Activated CD4-positive, CD25-positive, alpha-beta regulatory T cell treated with anti-CD3 and anti-CD28 coated beads, Interleukin-2, amount 50 U/mL, for 24 hours (primary cell): ENCODE measurements around the gene DECR2.
"Not testable (repeated sequence)": the region's sequence is repeated elsewhere in the genome, so short reads cannot be mapped to it uniquely, and the experiment has no call there.

Source experiments
- ATAC-seq, 2 donors: fragments of 150-1000 bp; cut with Tn5 transposase; one replicate each; pipeline ENCODE4 v1.10.0; 2021; ENCODE audit warnings: mild to moderate bottlenecking in 1 of 2, moderate library complexity in 1 of 2

Gene DECR2

DNA sequence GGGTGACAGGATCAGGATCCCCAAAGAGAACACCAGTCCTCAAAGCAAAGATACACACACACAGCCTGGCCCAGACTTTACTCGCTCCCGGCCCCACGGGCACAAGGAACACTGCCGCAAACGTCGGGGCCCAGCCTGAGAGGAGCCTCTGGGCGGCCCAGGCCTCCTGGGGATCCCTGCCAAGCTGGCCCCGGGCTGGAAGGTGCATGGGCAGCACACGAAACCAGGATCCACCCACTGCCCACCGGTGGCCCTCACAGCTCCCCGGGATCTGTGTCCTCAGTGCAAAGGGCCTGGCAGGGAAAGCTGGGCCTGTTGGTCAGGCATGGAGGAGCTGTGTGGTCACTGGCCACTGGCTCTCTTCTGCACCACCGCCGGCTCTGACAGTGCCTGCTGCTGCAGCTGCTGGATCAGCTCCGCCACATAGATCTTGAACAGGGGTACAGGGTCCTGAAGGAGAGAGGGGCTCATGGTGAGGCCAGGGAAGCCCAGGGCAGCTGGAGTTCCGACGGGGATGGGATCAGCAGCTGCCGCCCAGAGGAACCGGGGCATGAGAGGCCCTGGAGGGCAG is 34.3 kb upstream of the DECR2 start:
- no peak for ATAC-seq

DNA sequence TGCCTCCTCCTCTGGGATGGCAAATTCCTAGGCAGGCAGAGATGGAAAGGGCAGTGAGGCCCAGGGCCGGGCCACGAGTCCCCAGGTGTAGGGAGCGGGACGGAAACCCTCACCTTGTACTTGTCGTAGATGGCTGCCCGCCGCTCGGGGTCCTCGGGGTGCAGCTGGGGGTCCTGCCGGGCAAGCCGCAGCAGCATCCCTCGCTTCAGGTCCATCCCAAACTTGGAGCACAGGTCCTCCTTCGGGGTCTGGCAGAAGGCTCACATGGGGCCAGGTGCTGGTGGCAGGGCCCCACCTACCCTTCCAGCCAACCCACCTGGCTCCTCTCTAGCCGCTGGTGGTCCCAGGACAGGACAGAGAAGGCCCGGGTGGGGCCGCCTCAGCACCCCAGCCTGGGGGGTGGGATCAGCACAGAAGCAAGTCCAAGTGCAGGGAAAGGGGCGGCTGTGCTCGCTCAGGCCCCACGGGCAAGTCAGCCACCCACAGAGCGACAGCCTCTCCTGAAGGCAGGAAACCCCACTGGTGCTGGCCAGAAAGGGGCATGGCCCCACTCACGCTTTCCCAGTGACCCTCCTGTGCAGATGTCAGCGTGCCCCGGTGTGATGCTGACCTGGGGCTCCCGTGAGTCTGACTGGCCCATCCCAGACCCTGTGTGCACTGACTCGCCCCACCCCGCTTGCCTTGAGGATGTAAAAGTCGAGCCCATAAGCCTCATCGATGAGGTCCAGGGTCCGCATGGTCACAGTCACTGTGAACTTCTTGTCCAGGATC is 33.1 kb upstream of the DECR2 start:
- no peak for ATAC-seq

DNA sequence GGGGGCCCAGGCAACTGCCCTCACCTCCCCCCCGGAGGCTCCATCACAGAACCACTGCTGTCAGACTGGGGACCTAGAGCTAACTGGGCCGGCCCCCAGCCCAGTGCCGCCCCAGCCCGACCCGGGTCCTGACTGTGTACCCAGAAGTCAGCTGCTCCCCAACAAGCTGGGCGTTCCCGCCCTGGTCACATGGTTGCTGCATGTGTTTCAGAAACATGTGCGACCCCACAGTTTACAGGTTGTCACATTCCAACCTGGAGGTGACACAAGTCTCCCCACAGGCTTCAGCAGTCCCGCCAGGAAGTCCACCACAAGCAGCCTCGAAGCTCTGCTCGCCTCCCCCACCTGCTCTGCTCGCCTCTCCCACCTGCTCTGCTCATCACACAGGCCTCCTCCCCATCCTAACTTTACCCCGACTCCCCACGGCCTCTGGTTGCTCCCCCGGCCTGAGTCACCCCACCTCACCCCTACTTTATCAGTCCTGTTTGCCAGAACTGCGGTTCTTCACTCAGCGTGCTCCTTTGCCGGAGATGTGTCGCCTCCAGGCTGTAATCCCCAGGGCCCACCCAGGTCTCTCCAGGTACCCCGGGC is 32.3 kb upstream of the DECR2 start:
- ATAC-seq = no peak

DNA sequence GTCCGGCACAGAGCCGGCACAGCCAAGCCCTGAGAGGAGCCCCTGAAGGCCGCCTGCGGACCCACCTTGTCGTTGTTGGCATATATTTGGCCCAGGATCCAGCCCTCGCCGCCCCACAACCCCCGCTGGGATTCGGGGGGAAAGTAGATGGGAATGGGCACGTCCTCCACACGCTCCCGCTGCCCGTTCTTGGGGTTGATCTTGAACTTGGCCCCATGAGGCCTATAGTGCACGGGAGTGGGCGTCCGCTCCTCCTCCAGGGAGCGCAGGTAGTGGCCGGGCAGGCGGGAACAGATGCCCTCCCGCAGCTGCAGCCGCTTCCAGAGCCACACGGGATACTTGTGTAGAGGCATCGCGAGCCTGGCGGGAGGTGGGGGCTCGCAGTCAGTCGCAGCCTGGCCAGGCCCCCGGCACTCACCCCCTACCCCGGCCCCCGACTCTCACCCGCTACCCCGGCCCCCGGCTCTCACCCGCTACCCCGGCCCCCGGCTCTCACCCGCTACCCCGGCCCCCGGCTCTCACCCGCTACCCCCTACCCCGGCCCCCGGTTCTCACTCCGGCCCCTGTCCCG is 31.7 kb upstream of the DECR2 start:
- ATAC-seq = no peak

DNA sequence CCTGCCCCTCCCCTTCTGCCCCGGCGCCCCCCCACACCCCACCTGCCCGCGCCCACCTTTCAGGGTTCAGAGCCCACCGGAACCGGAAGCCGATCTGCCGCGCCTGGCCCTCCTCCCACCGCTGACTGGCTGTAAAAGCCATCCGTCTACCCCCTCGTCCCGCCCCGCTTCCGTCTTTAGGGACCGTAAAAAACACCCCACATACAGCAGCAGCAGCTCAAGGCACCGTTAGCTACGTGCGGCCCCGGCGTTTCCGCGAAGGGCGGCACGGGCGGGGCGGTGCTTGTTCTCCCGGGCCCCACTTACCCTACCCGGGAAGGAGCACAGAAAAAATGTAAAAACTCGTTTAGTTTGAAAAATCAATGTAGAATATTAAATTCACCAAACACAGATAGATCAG is 31.2 kb upstream of the DECR2 start, which contains the start of gene MRPL28:
TSS of gene MRPL28 (minus strand) at position 96 of the 400 bp plus-strand sequence. CDS start 320 bp downstream, outside the sequence.
- peak; percentile 99 to 100 for ATAC-seq

DNA sequence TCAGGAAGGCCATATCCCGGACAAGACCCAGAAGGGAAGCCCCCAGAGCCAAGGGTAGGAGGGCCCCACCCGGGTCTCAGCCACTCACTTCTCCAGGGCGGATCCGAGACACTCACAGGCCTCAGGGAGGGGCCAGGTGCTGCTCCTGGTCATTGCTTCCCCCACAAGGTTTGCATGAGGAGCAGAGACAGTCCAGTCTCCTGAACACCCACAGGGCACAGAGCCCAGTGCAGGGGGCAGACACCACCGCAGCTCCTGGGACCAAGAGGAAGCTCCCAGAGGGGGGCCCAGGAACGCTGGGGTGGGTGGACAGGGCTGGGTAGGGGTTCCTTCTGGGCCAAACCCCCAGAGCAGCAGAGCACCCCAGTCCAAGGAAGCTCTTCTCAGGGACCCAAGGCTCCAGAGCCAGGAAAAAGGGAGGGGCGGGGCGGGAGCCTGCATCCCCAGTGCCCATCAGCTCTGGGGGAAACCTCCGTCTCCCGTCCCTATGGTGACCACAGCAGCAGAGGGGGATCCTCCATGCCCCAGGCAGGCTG is 30.6 kb upstream of the DECR2 start:
- ATAC-seq = no peak

DNA sequence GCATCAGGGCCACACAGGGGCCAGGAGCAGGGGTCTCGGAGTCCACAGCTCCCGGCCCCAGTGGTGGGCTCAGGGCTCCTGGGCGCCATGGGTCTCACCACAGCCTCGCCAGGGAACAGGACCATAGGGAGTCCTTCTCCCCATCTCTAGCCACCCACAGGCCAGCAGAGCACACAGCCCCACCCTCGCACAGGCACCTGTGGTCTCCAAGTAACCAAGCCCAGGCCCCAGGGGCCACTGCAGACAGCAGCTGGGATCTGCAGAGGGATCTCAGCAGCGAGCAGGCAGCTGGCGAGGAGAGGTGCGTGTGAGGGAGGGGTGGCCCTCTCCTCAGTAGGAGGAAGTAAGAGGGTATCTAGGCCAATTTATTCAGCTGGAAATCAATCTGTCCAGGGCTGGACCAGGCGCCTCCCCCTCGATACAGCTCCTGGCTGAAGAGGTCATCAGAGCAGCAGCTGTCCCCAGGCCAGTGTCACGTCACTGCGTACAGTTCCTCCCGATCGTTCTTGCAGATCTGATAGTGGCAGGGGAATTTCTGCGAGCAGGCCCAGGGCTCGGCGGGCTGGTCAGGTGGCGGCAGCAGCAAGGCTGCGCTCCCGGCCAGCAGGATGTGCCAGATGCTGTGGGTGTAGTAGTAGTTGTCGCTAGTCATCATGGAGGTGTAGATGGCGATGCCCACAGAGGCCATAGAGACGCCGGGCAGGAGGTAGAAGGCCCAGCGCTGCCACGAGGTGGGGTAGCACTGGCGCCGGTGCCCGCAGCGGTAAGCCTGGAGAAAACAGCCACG is 30.0 kb upstream of the DECR2 start:
- ATAC-seq = no peak

DNA sequence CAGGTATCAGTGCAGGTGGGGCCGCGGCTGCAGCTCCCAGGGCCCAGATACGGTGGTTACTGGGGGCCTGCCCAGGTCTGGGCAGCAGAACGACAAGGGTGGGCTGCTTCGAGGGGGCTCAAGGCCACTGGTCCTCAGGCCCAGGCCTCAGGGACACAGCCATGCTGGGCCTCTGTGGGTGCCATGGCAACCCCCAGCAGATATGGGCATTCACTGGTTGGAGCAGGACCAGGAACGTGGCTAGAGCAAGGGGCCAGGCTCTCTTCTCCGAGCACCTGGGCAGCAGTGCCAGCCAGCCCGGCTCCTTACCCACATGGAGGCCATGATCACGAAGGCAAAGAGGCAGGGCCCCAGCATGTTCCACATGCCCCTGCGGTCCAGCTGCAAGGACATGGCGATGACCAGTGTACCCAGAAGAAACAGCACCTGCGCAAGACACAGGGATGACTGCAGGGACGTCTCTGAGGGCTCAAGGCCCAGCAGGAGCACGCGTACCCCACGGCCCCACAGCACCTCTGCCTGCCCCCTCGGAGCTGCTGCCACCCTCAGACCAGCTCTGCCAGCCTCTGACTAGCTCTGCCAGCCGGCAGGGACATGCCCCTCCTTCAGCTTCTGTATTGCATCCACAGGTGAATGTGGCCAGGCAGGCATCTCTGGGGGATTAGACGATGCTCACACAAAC is 29.2 kb upstream of the DECR2 start:
- no peak for ATAC-seq

DNA sequence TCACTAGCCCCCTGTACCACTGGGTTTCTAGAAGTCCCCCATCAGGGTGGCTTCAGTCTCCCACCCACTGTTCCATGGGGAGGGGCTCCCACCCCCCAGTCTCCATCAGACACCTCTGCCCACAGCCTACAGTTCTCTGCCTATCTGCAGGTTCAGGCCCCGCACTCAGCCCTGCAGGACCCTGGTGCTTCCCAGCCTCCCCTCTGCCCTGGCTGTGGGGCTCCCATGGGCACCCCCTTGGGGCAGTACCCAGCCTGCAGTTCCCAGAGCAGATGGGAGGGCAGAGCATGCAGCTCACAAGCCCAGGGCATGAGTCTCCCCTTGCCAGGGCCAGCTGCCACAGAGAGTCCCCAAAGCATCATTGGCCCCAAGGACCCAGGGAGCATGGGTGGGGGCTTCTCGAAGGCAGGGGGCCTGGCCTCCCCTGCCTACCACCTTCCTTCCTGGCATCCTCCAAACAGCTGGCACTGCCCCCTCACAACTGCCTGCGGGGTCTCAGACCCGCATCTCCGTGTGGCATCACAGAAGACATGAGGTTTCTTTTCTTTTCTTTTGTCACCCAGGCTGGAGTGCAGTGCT is 28.6 kb upstream of the DECR2 start:
- no peak for ATAC-seq

DNA sequence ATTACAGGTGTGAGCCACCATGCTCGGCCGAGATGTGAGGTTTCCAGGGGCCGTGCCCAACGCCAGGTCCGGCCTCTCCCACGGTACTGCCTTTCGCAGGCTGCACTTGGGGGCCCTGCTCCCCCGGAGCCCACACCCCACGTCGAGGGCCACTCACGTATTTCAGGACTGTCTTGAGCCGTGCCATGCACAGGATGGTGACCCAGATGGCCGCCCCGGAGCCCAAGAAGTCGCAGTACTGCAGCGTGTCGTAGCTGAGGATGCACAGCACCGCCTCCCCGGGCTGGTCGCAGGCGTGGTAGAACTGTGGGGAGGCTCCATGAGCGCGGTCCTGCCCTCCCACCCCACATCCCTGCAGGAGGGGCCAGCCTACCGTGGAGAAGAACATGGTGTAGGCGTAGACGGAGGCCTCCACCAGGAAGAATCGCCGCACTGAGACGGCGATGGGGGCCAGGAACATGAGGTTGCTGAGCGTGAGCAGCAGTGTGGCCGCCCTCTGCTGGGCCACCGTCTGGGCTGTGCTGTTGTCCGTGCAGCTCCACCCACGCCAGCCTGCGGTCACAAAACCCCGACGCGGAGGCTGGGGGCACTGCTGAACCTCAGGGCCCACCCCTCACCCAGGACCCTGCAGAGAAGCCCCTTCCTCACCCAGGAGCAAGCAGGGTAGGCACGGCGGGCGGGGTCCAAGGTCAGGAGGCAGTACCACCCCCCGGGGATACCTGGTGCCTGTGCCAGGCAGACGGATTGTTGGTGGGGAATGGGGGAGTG is 27.7 kb upstream of the DECR2 start:
- no peak for ATAC-seq

DNA sequence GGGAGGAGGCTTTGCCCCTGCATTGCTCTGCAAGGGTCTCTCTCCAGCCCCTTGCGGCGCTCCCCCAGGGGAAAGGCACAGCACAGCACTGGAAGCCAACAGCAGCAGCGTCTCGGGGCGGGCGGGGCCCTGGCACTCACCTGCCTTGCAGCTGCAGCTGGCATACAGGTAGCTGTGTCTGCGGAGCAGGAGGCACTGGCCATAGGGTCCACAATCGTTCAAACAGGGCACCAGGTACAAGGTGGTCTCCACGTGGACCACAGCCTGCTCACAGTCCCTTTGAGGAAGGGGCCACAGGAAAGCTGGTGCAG is 27.1 kb upstream of the DECR2 start:
- no peak for ATAC-seq

DNA sequence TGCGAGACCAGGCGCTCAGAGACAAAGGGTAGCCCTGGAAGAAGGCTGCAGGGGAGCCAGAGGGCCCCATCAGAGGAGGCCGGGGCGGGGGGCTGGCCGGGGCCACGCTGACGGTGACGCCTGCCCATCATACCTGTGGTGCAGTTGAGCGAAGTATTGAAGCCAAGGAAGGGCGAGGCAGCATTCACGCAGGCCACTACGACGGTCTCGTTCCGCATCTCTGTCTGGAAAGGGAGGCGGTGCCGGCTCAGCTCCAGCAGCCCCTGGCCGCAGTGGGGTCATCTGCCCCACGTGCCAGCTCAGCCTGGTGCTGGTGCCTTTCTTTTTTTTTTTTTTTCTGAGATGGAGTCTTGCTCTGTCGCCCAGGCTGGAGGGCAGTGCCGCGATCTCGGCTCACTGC is 26.5 kb upstream of the DECR2 start:
- no peak for ATAC-seq

DNA sequence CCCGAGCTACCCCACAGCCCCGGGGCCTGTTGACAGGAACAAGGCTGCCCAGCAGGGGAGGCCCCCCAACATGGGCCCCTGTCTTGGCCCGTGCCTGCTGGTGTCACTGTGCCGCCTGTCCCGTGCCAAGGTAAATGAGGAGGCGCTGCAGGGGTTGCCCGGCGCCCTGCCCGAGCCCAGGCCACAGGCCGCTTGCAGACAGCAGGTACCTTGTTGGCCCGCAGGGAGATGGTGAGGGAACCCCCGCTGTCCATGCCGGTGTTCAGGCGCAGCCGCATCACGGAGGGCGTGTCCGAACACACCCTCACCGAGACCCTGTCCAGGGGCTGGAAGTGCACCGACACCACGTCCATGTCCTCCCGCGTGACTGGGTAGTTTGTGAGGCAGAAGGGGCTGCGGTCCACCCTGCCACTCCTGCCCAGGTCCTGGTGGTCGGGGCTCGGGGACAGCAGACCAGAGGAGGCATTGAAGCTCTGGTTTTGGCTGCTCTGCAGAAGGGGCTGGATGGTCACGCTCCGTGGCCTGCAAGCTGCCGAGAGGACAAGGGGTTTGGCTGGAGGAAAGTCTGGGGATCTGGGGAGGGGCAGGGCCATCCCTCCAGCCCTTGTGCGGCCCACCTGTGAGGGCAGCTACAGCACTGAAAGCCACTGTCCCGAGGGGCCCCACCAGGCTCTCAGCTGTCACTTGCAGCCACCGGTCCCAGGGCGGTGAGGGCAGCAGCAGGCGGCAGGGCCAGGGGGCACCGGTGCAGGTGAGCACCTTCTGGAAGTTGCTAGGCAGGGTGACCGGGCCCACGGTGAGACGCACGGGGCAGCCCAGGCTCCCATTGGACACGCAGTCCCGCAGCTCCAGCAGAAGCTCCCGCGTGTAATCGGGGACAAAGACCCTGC is 25.5 kb upstream of the DECR2 start:
- no peak for ATAC-seq

DNA sequence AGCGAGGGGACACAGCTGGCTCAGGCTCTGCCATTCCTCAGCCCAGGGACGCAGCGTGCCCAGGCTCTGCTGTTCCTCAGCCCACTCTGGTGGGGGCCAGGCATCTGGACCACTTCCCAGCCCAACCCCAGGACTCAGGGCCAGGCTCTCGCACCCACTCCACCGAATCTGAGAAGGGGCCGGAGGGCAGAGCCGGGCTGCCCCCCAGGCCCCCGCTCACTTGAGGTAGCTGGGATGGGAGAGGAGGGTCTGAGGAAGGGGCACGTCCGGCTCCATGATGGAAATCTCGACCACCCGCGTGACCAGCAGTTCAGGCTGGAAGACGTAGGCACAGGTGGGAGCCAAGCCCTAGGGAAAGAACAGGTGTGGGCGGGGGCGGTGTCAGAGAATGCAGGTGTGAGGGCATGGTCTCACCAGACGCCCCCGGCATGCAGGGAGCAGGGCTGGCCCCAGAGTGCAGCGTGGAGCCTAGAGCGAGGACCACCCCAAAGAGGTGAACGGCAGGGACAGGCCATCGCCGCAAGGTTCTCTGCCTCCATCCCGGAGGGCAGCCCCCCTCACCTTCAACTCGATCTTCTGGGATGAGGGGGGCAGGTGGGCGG is 24.8 kb upstream of the DECR2 start:
- no peak for ATAC-seq

DNA sequence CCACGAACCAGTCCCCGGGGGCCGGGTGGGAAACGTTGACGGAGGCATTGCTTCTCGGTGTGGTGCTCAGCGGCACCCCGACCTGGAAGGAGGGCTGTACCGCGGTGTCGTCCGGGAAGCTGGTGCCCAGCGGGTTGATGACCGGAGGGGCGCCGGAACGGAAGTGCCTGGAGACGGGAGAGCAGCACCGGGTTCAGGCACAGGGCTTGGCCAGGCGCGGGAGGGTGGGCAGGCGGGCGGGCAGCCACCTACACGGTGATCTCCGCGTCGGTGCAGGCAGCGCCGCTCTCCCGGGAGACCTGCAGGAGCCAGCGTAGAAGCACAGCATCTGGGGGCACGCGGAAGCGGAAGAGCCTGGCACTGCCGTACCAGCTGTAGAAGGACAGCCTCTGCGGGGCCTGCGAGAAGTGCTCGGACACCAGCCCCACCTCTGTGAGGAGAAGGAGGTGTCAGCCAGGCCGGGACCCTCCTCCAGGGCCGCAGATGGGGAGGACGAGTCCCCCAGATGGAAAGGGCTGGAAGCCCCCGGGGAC is 24.2 kb upstream of the DECR2 start:
- ATAC-seq = no peak

DNA sequence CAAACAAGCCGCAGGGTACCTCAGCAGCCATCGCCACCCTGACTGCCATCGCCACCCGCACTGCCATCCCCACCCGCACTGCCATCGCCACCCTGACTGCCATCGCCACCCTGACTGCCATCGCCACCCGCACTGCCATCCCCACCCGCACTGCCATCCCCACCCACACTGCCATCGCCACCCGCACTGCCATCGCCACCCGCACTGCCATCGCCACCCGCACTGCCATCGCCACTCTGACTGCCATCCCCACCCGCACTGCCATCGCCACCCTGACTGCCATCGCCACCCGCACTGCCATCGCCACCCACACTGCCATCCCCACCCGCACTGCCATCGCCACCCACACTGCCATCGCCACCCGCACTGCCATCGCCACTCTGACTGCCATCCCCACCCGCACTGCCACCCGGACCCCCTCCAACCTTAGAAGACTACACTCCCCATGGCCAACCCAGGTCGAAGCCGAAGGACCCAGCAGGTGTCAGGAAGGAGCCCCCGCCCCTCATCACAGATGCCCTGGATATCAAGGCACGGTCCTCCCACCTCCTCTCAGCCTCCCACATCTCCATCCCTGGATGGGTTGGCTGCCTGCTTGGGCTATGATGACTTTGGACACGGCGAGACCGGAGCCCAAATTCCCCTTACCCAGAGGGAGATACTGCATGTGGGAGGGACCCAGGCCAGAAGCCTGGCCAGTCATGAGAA is 23.4 kb upstream of the DECR2 start:
- not testable (repeated sequence) for ATAC-seq

DNA sequence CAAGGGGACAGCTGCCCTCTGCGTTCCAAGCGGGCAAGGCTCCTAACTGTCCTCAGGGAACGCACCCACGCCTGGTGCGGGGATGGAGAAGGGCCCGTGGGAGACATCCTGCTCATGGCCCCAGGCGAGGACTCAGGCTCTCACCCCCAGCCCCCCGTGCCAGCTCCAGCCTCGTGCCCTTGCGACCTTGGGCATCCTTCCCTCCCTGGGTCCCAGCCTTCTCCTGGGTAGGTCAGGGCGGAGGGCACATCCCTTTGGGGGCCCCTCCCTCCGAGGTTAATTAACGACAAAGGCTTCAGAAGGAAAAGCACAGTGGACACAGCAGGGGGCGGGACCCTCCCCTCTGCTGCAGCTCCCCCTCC is 22.9 kb upstream of the DECR2 start:
- ATAC-seq = no peak

DNA sequence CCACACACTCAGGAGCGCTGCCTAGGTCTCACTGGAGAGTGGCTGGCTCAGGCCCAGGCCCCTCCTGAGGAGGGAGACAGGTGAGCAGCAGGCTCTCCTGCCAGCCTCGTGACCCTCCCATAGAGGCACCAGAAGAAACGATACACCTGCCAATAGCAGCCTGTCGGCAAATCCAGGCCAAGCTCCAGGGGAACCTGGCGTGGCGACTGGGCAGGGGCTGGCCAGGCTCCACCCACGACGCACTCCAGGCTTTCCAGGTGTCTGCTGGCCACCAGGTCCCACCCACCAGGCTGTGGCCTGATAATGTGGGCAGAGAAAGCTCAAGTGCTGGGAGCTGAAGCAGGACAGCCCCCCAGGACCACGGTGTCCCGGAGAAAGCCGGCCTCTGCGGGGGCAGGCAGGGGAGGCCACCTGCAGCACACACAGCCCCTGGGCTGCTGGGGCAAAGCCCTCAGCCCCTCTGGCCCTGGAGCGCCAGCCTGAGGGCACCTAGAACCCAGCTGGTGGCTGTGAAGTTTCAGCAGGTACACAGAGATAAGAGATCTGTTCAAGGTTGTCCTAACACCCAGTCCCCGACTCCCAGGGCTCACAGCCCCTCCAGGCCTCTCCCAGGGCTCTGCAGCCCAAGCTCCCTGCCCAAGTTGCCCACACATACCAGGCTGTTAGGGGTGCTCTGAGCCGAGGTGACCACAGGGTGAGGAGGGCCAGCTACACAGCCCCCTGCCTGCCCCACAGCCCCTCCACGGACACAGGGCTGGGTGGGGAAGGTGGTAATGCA is 22.3 kb upstream of the DECR2 start:
- no peak for ATAC-seq
